HG03139 (cell line): ENCODE data around the gene PUDP.

Experiments used
- ATAC-seq: cut with Tn5 transposase; IDR thresholded peaks from one replicate; pipeline ENCODE4 v1.9.1; 2021; ENCODE audit not compliant: unreplicated experiment

Gene PUDP

DNA sequence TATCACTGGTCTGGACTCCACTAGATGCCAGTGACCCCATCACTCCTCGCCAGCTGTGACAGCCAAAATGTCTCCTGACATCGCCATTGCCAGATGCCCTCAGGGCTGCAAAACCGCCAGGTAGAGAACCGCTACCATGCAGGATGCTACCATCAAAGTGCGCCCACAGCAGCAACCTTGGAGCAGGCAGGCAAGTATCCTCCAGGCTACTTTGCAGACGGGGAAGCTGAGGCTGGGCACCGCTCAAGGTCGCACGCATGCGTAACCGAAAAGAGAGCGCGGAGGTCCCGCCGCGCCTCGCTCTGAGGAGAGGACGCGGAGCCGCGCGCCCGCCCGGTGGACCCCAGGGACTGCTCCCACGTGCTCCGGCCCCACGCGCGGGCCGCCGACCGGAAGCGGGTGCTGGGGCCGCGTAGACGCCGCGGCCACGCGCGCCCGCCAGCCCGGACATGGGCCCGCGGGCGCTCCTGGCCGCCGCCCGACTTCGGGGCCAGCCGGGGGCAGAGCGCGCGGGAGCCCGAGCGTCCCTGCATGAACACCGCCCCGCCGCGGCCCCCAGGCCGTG is 458 bp downstream of the PUDP start, which contains the start of gene STS:
Gene STS, plus strand, starts transcription at position 300 of the 565 bp plus-strand sequence. CDS start 105,488 bp downstream, outside the sequence.
- peak; percentile 39 for ATAC-seq

DNA sequence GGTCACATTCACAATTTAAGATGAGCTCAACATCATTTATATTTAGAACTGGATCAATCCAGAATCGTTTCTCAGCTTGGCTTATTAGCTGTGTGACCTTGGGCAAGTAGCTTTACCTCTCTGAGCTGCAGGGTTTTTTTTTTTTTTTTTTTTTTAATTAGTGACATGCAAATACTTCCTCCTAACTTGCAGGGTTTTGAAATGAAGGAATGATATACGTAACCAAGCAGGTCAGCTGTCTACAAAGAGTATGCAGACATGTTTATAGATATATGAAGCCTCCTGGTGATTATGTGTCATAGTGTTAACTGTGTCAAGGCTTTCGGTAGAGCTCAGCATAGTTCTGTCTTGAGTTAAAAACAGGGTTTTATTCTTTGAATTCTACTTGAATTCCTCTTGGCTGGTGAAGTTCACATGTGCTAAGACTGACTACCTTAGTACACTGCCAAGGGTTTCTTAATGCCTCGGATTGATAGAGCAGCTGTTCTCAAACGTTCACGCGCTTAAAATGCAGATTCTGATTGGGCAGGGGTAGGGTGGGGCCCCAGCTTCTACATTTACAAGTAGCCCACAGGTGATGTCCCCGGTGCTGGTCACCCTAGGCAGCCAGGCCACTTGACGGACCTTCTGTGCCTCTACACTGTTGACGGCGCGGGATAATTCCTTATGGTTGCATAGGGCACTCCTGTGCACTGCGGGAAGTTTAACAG is 1.1 kb downstream of the PUDP start:
- peak; percentile 13 for ATAC-seq

DNA sequence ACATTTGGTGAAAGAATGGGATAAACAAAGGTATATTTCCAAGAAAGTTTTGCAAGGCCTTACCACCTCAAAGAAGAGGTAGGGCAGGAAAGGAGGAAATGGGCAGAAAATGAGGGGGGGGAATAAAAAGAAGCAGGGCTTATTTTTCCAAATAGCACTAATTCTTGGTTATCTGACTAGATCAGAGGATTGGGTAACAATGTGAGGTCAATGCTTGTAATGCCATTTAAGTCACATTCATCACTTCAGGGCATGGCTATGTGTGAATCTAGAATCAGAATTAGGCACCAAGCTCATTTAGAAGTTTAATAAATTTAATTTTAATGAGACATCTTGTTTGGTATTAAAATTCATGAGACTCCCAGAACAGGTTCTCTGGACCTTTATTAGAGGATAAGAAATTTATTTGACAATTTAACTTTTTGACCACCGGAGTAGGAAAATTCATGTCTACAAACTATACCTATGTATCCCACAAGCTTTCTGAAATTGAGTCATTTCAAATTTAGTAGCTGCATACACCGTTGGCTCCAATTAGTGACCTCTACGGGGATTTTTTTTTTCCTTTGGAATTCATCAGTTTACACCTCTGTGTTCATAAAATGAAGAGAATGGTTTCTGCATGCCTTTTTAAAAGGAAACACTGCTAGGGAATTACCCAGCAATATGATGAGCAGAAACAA is 1.8 kb downstream of the PUDP start:
- no peak for ATAC-seq

DNA sequence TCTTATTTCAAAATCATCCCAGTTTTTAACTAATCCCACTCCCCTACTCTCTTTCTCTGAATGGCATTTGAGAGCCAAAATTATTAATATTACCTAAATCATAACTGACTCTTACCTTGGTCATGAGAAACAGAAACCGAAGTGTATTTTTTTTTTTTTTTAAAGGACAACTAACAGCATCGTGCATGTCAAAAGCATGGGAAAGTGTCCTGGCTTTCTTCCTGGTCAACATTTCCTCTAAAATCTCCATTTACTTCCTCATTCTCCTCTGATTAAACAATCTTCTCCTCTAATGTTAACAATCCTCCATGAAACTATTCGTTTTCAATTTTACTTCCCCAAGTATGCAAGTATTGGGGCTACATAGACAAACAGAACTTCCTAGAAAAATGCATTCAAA is 2.5 kb downstream of the PUDP start:
- ATAC-seq, result no peak

DNA sequence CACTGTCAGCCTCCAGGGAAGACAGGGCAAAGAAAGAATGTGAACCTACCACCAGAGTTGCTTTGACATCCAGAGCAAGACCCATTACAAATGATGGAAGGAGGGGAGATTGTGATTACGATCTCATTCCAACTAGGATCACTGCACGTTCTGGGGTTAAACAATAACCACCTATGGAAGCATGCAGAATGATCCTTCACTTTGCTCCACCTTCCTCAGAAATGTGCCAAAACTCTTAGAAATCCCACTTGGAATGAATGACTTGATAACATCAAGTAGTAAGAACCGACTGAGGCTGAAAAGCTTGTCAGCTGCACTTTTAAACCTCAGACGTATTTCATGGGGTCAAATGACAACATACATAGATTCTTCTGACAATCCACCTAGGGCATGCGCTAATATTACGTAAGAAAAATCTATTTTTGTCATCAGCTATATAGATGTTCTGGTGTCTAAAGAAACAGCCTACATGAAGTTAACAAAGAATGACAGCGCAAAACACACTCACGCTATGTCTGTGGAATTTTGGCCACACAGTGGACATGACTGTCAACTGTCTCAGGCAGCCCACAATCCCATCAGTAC is 3.9 kb downstream of the PUDP start:
- no peak for ATAC-seq

DNA sequence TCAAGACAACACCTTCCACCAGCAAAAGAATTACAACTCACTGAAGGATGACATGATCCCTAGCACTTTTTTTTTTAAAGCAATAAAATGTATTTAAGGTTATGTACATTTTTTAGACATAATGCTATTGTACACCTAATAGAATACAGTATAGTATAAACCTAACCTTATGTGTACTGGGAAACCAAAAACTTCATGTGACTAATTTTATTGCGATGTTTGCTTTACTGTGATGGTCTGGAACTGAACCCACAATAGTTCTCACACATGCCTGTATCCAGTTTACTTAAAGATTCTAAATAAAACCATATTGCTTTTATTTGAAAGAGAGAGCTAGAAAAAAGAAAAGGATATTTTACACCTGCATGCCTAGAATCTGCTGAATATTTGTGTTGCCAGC is 4.9 kb downstream of the PUDP start:
- ATAC-seq, result no peak

DNA sequence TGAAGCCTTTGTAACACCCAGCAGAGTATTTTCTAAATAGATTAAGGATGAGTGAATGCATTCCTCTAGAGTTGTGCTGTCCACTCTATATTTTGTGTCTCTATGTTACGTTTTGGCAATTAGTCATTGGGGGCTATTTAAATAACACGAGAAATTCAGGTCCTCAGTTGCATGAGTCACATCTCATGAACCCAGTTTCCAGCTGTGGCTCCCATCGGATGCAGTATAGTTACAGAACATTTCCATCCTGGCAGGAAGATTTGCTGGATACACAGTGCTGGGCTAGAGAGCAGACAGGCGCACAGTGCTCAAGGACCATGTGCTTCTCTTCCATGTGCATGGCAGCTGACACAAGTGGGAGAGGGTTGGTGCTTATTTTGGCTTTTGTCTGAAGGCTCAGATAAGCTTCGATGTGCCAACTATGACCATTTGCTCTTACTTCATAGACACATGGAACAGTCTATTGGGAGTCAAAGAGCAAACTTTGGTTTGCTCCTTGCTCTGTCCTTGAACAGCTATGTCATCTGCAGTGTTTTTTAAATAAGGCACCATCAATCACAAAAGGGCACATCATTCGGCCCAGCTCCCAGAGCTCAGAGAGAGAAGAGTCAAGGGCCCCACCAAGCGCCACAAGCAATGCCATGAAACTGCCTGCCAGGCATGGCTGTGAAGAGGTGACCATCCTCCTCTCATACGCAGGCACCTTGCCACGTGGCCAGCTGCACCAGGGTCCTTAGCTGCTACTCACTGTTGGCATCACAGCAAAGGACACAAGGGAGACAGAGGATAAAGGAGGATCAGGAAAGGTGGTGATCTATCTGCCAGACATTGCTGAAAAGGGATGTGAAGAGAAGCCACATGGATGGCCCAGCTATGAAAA is 8.5 kb downstream of the PUDP start:
- no peak for ATAC-seq

DNA sequence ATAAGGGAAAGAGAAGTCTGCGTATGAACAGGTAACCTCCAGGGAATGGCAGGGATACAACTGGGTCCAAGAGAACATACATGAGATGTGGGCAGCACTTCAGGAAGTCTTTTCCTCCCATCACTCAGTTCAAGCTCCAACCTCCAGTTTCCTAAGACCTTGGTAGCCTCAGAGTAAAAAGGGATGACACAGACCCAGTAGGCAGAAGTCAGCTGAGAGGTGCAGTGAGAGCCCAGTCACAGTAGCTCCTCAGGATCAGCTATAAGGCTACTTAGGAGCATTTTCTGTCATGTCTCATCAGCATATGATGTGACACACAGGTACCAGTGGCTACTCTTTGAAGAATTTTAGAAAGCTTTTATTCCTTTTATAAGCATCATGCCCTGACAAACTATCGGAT is 13.0 kb downstream of the PUDP start:
- no peak for ATAC-seq

DNA sequence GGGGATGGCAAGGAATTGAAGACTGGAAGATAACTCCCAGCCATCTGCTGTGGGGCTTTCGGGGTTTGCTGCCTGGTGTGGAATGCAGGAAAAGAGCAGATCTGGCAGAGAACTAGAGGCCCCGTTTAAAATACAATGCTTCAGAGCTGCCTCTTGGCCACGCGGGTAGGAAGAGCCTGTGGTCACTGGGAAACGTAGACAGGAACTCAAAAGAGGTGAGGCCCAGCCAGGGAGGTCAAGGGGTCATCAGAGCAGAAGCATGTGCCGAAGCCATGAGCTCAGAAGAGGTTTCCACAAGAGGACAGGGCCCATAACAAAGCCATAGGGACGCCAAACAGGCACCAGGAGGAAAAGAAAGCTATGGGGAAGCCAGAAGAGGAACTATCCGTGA is 14.9 kb downstream of the PUDP start:
- ATAC-seq, result peak; percentile 28

DNA sequence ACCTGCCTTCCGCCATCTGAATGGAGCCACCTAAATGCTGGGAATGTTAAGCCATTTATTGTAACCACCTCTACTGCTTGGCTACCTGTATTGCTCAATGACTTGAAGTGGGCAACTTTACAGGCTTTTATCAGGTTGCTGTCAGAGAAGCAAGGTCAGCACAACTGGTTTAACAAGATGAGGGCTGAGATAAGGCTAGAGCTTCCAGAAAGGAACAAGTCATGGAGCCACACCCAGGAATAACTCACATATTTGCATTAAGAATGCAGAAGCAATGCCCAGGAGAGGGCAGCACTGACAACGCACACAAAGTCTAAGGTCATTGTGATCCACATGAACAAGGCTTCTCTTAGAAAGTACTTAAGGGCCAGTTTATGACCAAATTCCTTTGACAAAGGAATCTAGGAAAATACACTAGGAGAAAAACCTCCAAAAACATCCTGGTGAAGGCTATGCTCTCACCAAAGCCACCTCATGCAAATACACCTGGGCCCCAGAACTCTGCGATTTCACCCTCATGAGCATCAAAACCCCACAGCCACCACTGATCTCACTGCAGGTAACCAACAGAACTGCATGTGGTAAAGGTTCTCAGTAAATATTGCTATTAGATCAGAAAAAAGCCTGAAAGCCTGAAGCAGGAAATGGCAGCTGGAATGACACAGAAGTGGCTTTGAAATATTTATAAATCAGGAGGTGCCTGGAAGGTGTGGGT is 15.5 kb downstream of the PUDP start:
- peak; percentile 64 for ATAC-seq

DNA sequence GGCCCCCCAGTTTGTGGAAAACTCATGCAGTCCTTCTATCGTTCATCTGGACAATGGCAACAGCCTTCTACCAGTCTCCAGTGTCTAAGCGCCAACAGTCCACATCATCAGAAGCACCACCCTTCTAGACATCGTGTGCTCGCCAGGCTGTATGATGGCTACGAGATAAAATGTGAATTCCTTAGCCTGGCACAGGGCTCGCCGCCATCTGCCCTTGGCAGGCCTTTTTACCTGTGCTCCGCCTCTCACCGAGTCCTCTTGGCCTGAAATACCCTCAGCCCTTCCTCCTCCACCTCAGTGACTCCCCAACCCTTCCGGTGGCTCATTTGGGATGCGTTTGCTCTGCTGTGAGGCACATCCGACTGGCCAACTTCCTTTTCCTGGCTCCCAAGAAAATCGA is 16.3 kb downstream of the PUDP start:
- ATAC-seq, result no peak

DNA sequence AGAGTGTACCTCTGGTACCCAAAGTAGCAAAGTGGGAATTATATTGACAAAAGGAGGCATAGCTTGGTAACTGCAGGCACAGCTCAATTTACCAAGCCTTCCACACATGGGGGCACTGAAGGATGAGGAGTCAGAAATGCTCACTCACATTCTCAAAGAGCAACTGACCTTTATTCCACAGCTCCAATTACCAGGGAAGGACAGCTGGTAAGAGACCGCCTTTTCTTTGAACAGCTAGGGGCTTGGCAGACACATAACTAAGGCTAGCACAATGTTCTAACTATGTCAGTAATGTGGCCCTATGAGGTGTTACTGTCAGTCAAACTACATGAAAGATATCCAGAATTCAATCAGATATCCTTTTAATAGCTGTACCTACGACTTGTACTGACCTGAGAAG is 20.9 kb downstream of the PUDP start:
- no peak for ATAC-seq

DNA sequence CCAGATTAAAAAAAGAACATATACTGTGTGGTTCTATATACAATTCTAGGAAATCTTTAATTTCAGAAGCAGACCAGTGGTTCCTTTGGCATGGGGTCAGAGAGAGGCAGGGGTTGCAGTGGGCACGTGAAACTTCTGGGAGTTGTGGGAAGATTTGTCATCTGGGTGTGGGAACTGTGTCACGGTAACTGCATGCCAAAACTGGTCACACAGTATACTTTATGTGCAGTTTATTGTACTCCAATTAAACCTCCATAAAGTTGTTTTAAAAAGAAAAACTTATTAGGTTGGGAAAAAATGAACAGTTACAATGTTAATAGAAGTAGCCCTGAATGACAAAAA is 27.1 kb downstream of the PUDP start:
- ATAC-seq, result no peak

DNA sequence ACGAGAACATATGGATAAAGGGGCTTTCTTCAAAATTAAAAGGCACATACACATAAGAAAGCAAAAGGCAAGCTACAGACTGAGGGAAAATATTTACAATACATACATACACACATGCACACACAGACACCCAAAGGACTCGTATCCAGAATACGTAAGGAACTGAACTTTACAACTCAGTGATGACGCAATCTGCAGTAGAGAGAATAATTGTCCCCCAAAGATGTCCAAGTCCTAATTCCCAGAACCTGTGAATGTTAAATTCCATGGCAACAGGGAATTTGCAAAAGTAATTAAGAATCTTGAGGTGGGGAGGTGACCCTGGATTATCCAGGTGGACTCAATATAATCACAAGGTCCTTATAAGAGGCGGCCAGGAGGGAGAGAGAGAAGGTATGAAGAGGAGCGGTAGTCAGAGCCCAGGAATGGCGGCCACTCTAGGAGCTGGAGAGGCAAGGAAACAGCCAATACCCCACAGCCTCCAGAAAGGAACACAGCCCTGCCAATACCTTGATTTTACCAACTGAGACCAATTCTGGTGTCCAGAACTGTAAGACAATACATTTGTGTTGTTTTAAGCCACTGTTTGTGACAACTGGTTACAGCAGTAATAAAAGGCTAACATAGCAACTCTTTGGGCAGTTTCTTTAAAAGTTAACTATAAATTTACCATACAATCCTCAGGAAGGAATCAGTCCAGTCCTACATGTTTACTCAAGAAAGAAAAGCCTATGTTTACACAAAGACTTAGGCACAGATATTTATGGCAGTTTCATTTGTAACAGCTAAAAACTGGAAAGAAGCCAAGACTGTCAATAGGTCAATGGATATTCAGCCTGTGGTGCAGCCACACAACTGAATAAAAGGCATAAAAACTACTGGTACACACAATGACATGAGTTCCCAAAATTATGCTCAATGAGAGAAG is 27.7 kb downstream of the PUDP start:
- no peak for ATAC-seq

DNA sequence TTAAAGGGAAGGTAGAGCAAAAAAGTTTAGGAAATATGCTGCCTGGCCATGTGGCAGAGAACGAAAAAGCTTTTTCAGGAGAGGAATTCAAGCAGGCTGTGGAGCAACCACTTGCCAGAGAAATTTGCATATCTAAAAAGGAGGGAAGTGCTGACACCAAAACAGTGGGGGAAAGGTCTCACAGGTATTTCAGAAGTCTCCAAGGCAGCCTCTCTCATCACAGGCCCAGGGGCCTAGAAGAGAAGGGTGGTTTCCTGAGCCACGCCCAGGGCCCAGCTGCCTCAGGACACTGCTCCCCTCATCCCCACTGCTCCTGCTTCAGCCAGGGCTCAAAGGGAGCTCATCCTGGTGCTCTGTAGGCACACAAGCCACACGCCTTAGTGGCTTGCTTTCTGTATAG is 30.4 kb downstream of the PUDP start:
- ATAC-seq, result peak; percentile 41

DNA sequence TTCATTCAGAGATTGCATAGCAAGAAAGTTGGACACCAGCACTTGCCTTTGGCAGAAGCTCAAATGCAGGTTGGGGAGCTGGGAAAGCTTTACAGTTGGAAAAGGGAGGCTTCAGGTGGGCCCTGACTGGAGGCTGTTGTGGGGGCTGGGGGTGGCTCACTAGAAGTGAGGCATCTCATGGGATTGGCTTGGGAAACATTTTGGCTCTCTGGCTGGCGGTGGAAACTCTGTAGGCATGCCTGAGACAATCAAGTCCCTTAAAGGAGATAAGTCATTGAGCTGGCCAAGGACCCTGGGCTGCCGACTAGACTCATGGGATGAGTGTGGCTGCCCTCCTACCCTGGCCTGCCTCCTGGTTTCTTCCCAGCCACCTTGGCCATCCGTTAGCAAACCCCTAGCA is 31.9 kb downstream of the PUDP start:
- ATAC-seq, result no peak

DNA sequence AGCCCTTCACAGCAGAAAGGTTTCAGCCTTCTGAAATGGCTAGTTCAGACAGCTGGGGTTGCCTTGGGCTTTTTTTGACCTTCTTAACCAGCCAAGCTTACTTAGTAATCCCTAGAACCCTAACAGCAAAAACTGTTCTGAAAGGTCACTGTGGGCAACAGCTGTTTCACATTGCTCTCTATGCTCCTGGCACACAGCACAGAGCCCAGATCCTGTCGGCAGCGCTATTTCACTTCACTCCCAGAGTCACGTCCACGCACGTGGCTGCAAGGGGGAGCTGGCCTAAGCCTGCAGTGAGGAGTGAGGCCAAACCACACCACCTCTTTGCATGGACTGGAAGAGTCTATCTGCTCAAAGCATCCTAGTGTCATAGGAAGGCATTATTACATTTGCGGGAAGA is 32.4 kb downstream of the PUDP start:
- peak; percentile 52 for ATAC-seq

DNA sequence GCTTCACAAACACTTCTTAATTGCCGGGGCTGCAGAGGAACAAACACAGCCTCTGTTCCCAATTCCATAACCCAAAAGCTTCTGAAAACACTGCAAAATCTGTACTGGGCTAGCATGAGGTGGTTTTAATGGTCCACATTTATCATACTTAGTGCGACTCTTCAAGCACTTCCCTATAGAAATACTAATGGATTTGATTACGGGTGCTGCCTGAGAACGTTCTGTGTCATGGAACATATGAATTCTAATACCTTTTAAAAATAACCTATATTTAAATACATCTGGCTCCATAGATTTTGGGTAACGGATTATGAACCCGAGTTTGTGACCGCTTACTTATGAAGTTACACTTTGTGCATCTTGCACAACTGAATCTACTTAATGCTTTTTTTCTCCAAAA is 35.9 kb downstream of the PUDP start:
- no peak for ATAC-seq

DNA sequence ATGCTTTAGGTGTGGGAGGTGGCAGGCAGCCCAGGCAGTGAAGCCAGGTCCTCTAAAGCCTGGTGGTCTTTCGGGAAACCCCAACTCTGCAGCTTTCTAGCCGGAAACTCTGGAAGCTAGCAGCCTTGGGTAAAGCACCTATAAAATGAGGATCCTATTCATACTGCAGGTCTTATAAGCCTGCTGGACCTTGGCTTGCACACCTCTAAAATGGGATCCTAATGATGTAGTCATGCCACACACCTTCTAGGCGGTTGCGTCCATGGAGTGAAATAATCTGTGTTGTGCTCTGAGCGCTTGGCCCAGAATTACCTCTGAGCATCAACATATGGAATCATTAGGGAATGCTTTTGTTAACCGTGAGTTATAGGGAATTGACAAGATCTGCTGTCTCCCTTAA is 36.4 kb downstream of the PUDP start:
- ATAC-seq, result no peak
